ENCODE data around the gene EMILIN2.
"Not testable (repeated sequence)": the region's sequence is repeated elsewhere in the genome, so short reads cannot be mapped to it uniquely, and the experiment has no call there.

EMILIN2 gene

DNA sequence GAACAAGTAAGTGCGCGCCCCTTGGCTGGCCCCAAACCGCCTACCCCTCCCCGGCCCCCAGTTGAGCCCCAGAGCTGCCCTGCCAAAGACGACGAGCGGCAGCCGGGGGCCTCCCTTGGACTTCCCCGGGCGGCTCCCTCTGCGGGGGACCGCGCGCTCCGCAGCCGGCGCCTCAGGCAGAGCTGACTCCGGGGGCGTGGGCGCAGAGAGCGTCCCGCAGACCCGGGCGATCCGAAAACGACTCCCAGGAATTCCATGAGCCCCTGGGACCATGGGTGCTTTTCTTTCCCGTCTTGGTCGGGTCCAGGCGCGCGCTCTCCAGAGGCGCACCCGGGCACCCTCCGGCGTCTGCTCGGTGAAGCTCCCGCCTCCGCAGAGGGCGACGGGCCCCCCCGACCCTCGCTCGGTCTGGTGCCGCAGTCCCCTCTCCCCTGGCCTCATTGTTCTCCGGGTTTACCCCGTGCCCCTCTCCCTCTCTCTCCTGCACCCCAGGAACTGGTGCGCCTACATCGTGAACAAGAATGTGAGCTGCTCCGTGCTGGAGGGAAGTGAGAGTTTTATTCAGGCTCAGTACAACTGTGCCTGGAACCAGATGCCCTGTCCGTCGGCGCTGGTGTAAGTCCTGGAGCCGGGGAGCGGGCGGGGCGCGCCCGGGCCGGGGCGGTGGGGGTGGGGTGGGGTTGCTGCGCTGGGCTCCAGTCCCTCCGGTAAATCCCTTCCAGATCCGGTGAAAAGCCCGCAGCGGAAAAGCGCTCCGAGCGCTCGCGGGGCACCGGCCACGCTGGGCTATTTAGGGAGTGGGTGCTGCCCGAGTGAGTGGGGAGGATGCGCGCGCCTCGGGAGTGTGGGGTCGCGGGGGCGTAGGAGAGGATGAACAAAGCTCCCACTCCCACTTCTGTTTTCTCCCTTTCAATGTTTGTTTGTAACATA, 776 bp downstream of the EMILIN2 start:
- DNase-seq = peak; percentile 30

DNA sequence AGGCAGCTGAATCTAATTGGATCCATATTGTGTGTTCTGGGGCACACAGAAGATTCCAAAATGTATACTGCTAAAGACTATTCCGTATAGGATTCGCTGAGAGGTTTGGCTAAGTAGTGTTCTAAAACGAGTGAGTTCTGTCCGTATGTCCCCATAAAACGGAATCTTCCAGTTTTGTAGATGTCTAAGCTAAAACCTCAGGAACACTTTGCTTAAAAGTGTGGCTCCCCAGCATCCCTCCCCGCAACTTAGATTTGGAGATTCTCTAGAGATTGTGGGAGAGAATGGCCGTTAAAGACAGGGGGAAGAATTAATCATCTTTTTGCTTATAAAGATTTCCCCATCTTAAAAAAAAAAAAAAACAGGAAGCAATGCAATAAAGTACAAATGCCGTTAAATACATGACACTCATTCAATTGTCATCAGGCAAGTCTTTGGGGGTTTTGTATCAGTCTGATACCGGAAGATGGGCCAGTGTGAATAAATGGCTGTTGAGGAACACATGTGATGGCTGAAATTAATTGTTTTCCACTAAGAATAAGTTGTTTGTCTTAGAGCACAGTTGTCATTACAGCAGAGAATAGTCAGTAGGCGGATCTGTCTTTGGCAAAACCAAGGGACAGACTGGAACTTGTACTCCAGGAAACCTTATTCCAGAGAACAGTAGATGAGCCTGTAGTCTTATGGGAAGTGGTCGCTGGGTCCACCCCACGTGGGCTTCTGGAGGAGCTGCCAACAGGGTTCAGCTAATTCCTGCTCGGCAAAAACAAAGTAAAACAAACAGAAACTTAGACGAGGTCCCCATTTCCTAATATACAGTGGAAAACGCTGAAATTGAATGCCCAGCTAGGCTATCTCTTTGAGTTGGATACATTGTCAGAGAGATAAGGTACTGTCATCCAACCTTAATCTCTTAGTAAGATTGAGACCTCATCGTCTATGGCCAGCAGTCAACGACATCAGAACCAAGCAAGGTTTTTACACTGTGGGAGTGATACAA, 1.7 kb downstream of the EMILIN2 start:
- no peak for DNase-seq

DNA sequence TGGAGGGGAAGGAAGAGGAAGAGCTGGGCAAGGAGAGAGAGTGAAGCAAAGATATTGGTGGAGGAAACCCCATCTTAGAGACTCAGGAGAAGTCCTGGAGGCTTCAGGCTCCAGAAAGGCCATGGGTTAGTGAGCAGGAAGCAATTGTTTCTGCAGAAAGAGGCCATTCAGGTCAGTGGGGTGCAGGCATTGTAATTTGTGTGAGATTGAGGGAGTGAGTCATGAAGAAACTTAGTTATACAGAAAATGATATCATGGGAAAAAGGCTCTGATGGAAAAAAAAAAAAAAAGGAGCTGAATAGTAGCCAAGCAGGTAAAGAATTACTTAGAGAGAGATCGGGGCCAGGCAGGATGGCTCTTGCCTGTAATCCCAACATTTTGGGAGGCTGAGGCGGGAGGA, 4.0 kb downstream of the EMILIN2 start:
- DNase-seq = no peak

DNA sequence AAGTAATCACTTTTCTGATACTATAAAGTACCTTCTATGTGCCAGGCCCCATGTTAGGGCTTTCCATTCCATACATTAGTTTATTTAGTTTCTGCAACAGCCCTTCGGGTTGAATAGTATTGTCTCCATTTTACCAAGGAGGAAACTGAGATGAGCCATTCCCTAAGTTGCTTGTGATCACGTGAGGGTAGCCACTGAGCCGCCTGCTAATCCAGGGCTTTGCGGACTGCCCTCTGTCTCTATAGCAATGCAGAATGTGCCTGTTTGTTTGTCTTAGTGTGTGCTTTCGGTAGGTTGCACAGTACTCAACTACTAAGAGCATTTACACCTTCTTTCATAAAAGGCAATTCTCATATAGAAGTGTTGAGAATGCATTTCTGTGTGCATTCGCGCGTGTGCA, 5.0 kb downstream of the EMILIN2 start:
- DNase-seq = no peak

DNA sequence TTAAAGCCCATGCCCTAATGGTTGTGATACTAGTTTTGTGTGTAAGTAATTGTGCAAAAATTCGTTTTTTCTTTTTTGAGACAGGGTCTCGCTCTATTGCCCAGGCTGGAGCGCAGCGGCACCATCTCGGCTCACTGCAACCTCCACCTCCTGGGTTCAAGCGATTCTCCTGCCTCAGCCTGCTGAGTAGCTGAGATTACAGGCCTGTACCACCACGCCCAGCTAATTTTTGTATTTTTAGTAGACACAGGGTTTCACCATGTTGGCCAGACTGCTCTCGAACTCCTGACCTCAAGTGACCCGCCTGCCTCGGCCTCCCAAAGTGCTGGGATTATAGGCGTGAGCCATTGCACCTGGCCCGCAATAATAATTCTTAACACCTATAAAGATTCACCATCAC, 5.7 kb downstream of the EMILIN2 start:
- DNase-seq = not testable (repeated sequence)

DNA sequence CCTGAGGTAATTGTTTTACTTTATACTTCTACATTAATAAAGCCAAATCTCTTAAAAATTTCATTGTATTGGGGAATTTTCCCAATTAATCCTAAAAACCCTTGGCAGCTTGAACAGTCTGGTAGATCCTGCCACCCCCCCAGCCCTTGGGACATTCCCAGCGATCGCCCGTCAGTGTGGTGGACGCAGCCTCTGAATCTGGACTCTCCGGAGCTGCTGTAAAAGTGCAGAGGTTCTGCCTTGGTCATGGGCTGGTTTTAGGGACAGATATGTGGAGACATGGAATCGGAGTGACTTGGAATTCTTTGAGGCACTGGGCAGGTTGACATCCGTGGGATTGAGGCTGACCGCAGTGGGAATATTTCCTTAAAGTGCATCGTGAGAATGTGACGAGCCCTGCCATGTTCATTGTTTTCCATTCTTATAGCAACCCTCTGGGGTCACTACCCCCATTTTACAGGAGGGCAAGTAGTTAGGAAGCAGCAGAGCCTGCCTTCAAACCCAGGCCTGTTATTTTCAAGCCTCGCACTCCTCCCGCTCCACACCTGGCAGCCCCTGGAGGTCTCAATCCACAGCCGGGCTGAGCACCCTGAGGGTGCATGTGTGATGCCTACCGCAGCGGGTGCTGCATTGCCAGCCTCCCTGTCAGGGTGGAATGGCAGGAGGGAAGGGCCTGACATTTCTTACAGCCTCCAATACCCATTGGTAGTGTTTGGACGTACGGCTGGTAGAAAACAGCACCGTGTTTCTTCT, 6.5 kb downstream of the EMILIN2 start:
- no peak for DNase-seq

DNA sequence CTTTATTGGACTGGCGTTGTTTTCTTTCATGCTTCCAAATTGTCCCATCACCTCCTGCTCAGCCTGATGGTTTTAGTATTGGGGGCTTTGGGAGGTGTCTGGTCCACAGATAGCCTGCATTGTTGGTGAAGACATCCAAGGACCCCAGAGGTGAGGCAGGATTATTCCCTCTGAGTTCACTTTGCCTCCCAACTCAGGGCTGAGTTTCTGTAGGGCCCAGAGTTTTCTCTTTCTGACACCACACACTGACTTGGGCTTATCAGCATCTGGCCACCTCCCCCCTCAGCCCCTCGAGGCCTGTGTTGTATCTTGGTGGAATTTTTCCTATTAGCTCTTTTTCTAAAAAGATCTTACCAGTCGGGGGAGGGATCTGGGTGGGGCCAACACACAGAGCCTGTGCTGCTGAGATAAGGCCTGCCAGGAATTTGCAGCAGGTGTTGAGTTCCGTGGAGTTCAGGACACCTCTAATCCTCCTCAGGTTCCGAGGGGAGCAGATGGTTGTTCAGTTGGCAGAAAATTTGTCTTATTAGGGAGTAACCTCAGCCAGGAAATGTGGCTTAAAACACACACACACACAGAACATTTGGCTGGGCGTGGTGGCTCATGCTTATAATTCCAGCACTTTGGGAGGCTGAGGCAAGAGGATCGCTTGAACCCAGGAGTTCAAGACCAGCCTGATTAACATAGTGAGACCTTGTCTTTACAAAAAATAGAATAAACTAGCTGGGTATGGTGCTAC, 7.3 kb downstream of the EMILIN2 start:
- DNase-seq = no peak

DNA sequence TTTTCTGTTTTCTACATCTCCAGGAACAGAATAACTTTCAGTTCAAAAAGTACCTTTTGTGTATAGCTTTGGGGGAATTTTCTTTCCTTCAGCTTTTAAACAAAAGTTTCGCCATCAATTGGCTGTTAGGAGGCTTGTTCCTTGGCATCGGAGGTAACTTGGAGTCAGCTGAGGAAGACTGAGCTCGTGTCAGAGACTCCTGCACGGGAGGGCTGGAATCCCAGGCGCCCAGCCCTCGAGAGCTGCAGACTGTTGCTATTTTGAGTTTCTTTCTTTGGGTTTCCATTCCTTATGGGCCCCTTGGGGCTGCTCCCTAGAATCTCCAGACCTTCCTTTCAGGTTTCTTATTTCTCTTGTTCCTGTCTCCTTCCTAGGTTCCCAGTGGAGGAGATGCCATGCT, 8.1 kb downstream of the EMILIN2 start:
- no peak for DNase-seq

DNA sequence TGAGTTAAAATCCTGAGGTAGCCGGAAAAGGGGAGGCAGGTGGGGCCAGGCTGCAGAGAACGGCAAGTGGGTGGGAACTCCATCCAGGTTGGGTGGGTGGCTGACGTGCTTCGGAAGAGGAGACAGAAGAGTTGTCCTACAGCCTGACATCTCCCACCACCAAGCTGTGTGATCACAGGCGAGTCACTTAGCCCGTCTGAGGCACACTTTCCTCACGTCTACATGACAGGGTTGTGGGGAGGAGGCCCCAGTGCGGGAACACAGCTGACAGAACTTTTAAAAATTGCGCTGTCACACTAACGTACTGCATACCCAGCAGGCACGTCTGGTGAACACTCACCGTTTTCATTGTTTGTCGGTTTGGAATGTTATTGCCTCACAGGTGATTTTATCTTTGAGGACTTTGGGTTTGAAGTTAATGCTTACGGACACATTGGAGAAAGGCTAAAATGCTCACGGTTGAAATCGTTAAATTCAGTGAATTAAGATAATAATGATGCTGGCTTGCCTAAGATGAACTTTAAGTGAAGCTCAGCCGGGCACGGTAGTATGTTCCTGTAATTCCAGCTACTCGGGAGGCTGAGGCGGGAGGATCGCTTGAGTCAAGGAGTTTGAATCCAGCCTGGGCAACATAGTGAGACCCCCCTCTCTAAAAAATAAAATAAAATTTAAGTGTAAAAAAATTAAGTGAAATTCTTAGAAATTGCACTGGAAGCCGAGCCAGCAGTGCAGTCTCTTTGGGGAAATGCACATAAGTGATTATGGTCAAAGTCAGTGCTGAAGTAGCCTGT, 8.9 kb downstream of the EMILIN2 start:
- no peak for DNase-seq

DNA sequence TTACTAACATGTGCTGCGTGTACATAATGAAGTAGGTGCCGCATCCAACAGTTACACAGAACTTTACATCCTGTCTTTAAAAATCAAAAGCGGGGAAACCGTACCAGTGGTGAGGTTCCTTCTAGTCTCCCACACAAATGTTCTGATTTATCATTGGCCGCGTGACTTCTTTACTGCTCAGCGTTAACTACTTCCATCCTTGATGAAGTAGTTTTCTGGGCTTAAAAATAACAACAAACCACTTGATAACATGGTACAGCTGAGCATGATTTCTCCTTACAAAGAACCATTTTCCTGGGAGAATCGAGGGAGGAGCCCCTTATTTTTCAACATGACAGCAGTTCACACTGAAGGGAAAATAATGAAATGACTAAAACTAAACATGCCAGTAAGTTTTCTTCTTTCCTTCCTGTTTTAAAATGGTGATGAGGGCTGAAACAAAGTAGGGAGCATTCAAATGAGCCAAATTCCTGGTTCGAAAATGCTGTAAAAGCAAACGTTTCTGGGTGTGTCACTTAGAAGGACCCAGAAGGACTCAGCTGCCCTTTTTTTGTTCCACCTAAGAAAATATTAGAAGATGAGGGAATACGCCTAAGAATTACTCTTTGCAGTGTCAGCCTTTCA, 9.9 kb downstream of the EMILIN2 start:
- DNase-seq = no peak

DNA sequence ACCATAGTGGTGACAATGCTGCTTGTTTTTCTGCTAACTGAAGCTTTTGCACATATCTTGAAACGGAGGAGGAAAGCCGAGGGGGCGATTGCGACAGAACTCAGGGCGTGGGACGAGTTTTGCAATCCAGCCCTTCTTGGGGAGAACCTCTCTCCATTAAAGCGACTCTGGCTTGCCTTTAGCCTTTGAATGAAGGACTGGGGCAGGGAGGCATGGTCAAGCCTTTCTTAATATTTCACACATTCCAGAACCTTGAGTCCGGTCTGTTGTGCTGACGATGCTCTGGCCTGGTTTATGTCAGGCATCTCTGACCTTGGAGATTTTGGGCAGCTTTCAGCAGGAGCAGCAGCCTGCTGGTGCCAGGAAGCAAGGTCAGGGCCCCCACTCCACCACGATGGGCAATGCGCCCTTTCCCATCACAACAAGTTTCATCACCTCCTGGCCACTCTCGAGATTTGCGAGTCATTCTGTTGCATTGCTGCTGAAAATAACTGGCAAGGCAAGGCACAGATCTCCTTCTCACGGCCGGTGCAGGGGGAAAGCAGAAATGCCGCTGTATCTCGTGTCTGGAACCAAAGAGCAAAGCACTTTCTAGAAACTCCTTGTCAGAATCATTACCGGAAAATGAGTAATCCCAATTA, 10.8 kb downstream of the EMILIN2 start:
- DNase-seq = peak; percentile 49

DNA sequence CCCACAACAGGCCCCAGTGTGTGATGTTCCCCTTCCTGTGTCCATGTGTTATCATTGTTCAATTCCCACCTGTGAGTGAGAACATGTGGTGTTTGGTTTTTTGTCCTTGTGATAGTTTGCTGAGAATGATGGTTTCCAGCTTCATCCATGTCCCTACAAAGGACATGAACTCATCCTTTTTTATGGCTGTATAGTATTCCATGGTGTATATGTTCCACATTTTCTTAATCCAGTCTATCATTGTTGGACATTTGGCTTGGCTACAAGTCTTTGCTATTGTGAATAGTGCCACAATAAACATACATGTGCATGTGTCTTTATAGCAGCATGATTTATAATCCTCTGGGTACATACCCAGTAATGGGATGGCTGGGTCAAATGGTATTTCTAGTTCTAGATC, 13.6 kb downstream of the EMILIN2 start:
- not testable (repeated sequence) for DNase-seq

DNA sequence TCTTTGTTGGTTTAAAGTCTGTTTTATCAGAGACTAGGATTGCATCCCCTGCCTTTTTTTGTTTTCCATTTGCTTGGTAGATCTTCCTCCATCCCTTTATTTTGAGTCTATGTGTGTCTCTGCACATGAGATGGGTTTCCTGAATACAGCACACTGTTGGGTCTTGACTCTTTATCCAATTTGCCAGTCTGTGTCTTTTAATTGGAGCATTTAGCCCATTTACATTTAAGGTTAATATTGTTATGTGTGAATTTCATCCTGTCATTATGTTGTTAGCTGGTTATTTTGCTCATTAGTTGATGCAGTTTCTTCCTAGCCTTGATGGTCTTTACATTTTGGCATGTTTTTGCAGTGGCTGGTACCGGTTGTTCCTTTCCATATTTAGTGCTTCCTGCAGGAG, 17.2 kb downstream of the EMILIN2 start:
- DNase-seq = not testable (repeated sequence)

DNA sequence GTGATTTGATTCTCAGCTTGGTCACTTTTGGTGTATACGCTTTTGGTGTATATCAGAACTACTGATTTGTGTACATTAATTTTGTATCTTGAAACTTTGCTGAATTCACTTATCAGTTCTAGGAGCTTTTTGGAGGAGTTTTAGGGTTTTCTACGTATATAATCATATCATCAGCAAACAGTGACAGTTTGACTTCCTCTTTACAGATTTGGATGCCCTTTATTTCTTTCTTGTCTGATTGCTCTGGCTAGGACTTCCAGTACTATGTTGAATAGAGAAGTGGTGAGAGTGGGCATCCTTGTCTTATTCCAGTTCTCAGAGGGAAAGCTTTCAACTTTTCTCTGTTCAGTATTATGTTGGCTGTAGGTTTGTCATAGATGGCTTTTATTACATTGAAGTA, 19.7 kb downstream of the EMILIN2 start:
- DNase-seq = not testable (repeated sequence)

DNA sequence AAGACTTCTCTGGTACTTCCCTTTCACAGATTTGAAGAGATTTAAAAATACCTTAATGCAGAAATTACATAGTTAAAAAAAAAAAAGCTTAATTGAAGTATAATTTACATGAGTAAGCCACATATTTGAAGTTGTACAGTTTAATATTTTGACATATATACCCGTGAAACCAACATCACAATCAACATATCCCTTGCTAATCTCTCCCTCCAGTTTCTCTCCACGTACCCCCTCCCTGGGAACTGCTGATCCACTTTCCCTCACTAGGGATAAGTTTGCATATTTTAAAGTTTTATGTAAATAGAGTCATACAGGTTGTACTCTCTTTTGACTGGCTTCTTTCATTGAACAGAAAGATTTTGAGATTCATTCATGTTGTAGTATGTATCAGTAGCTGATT, 22.4 kb downstream of the EMILIN2 start:
- DNase-seq = no peak

DNA sequence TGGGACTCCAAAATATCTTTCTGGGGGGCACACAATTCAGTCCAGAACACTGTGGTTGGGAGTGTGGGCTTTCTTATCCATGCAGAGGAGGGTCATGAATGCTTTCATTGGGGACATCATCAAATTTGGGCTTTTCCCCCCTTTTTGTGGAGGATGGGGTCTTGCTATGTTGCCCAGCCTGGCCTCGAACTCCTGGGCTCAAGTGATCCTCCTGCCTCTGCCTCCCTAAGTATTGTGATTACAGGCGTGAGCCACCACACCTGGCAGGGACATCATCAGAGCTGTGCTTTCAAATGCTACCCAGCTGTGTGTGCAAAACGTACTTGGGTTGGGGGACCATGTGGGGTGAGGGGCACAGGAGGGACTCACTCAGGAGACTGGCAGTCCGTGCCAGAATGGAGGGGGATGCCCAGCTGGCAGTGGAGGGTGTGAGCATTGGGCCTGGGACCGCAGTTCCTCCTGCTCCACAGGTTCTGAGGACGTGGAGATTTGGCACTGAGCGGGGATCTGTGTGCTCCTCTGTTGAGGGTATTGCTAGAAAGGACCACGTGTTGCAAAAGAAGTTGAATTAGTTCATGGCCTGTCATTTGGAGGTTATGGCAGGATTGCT, 24.4 kb downstream of the EMILIN2 start:
- no peak for DNase-seq

DNA sequence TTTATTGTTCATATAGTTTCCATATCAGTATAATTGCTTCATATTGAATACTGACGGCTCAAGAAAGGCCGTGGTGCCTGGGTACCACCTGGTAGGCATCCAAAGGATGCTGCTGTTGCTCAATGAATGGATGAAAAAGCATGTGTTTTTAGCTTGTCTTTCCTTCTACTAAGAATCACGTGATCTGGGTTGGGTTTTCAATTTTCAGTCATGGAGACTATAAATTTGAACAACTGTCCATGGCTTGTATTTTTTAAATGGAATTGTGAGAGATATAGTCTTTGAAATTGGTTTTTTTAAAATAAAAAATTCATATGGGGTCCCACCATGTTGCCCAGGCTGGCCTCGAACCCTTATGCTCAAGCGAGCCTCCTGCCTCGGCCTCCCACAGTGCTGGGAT, 25.3 kb downstream of the EMILIN2 start:
- DNase-seq = no peak

DNA sequence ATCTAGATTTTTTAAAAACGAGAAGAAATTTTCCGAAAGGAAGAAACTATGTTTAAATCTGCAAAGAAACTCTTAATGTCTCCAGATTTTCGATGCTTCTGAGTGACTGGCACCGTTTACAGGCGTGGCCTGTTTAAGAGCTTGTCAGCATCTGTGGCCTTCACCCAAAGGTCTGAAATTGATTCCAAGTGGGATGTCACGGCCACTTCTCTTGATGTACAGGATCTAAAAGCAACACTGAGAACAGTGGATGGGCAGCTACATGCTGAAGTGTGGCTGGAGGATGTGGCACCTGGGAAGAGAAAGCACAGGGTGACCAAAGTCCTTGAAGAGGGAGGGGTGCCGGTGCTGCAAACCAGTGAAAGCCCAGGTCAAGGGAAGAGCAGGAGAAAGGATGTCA, 28.0 kb downstream of the EMILIN2 start:
- no peak for DNase-seq

DNA sequence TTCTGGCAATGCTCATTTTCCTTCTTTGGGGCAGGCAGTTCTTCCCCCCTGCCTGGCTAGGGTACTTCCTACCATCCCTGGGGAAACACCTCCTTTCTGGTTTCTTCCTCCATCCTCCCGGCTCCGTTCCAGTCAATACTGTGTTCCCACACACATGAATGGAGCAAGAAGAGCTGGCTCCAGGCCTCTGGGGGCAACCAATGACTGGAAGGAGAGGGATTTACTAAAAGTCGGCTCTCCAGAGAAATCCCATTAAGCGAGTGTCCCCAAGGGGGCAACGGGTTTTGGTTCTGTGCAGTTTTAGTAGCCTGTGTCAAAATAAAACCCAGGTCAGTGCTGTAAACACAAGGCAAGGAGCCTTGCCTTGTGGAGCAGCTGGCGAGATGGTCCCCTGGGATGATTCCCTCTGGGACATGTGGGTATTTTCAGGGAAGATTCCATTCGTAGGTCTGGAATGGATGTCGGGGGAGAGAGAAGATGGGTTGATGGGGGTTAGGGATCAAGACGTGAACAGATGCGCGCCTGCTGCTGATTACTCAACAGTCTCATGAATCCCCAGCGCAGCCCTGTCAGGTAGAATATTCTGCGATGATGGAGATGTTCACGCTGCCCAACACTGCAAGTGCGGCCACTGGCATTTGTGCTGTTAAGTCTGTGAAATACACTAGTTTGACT, 32.0 kb downstream of the EMILIN2 start:
- DNase-seq = no peak

All from CD4-positive, alpha-beta T cell treated with Interferon gamma for 1 hour (primary cell).